VCaP (cell line): ENCODE measurements around the gene CRLF1.

Experiments used
- H3K27ac ChIP-seq: fragments of 450-650 bp; 2 replicates; pipeline ENCODE4 v1.5.1; 2017
- CTCF ChIP-seq: fragments of 450-650 bp; conservative IDR thresholded peaks from 2 replicates; pipeline ENCODE4 v1.5.1; 2017; ENCODE audit warnings: mild to moderate bottlenecking, moderate library complexity

Gene CRLF1

GRCh38 chr19:18558202-18558555 is 48.4 kb downstream of the CRLF1 start:
- TF ChIP-seq CTCF = no peak
- H3K27ac ChIP-seq = peak overlapping the region; percentile 83

DNA sequence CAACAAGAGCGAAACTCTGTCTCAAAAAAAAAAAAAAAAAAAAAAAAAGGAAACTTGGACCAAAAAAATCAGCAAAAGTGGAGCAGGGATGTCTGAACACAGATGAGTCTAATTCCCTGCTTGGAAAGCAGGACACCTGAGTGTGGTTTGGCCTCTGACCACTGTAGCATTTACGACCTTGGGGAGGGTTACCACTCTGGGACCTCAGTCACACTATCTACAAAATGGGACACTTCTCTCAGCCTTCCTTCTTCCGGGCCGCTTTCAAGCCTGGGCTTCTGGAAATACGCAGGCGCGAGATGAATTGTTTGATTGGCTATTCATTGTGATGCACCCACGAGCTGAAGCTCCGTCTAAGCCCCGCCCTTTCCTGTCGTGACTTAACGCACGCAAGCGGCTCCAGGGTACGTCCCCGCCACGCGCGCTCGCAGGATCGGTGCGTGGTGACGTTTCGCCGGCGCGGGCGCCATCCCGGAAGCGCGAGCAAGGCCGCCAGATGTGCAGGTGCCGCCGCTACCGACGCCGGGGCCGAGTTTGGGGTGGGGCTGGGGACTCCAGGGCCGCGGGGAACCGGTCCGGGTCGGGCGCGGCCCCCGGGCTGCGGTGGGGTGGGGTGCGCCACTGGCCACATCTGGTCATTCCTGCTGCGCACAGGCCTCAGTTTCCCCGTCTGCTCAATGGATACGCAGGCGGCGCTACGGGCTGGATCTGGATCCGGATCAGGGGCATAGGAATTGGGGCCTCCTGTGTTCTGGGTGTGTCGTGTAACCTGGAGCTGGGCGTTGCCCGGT is 49.0 kb downstream of the CRLF1 start, which contains the start of gene KXD1:
Gene KXD1 (plus strand): TSS at position 460 of the 791 bp plus-strand sequence. CDS start 4,187 bp downstream, outside the sequence.
- H3K27ac ChIP-seq = peak within 1 kb of the TSS; percentile 83
- TF ChIP-seq CTCF = no peak

- H3K27ac ChIP-seq = peak overlapping the region; percentile 13; the same call in 1 of the 2 replicates
- TF ChIP-seq CTCF = no peak
These were observed 55.0 kb downstream of the CRLF1 start for GRCh38 chr19:18551631-18552030.

GRCh38 chr19:18543814-18544475 is 62.7 kb downstream of the CRLF1 start:
- peak; percentile 20; the same call in 1 of the 2 replicates for TF ChIP-seq CTCF
- H3K27ac ChIP-seq = peak overlapping the region; percentile 81
